Measurements from ENCODE around the gene WNT4. TPM values are rescaled to one million over a fixed set of nuclear protein-coding genes. Genes with fewer than 3 reads are reported as not detected.

The WNT4 gene
- total and polyA plus RNA-seq, 9 of the 15 experiments (the other 6 are each of a cell fraction or from before 2014, with no cell fraction given) = 0.01 TPM; not detected in 8

DNA sequence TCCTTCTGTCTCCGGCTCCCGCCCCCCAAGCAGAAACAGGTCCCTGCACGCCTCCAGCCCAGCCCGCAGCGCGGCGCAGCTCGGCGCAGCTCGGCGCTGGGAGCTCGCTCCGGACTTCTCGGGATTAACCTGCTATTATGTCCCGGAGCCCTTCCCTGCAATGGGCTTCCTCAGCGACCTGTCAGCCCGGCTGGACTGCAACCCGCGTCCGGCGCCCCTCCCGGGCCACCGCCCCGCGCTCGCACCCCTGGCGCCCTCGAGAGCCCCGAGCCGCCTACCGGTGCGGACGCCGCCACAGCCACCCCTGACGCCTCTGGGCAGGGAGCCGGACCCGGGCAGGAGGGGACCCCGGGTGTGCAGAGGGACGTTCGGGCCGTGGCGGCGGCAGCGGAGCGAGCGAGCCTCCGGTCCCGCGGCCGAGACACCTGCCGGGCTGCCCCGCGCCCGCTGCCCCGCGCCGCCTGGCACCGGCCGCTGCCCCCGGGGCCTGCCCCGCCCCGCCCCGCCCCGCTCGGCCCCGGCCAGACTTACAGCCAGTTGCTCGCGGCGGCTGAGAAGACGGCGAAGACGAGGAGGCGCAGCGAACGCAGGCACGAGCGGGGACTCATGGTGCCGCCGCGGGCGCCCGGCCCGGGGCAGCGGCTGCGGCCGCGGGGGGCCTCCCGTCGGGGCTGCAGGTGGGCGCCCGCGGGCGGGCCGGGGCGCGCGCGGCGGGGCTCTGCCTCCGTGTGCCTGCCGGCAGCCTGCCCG lies 407 bp downstream of the WNT4 start:
- in situ Hi-C loops (cut with MboI) (no loop called here), intact Hi-C loops (cut with micrococcal nuclease) (no loop called here)
- Histone ChIP-seq H3K9ac (ENCODE audit: insufficient read depth in 1 of 2, low read depth in 2 of 2, low read length in 2 of 2) (0 out of 4 replicates have a peak overlapping the region, but pooled peaks of 1 of the 2 experiments have one; percentile 27), H4K20me1 (replicated peaks; ENCODE audit: control insufficient read depth, insufficient read depth, low read length) (peaks cover 36% of the 10 kb centered on the region), H3K79me2 (ENCODE audit: control insufficient read depth, insufficient read depth, low read length) (no peaks in the 10 kb centered on the region), H3K4me1 (replicated peaks in 1 of 2; ENCODE audit: control insufficient read depth in 2 of 2, insufficient read depth in 2 of 2, low read length in 2 of 2) (peaks cover 0 to 23% of the 10 kb centered on the region in 2 experiments; a peak in 2 of 5 replicates), H3K27ac (ENCODE audit: extremely low read depth, low read depth, low read length) (no peak overlapping the region), H3K4me2 (ENCODE audit: insufficient read depth, low read length) (no peak overlapping the region), H3K4me3 (no peak overlapping the region), H3K9me3 (replicated peaks; ENCODE audit: control insufficient read depth, insufficient read depth, low read depth, low read length) (no peaks in the 10 kb centered on the region), H3K27me3 (ENCODE audit: control insufficient read depth in 2 of 2, insufficient read depth in 2 of 2, low read length in 2 of 2) (peaks cover 73 to 78% of the 10 kb centered on the region in 2 experiments), H3K36me3 (ENCODE audit: control insufficient read depth, insufficient read depth, low read length) (no peaks in the 10 kb centered on the region), H3K9me1 (ENCODE audit: control insufficient read depth, insufficient read depth, low read length) (no peaks in the 10 kb centered on the region), H2AFZ (ENCODE audit: low read depth, low read length) (no peak overlapping the region)
- DNase-seq (ENCODE audit: extremely low read depth in 1 of 4, low spot score in 3 of 4) = peak; percentile 36 to 54 (median 44)
- 2% methylated on average over 46 of the region's 102 CpGs for whole genome bisulfite sequencing (ENCODE audit: insufficient coverage, low coverage, missing lambda C conversion rate)
- BruUV-seq (replicated peaks) = no TSS peak
- no peak for FAIRE-seq
- TF ChIP-seq, protein P1, sequence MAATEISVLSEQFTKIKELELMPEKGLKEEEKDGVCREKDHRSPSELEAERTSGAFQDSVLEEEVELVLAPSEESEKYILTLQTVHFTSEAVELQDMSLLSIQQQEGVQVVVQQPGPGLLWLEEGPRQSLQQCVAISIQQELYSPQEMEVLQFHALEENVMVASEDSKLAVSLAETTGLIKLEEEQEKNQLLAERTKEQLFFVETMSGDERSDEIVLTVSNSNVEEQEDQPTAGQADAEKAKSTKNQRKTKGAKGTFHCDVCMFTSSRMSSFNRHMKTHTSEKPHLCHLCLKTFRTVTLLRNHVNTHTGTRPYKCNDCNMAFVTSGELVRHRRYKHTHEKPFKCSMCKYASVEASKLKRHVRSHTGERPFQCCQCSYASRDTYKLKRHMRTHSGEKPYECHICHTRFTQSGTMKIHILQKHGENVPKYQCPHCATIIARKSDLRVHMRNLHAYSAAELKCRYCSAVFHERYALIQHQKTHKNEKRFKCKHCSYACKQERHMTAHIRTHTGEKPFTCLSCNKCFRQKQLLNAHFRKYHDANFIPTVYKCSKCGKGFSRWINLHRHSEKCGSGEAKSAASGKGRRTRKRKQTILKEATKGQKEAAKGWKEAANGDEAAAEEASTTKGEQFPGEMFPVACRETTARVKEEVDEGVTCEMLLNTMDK (IDR thresholded peaks at IDR 0.05; ENCODE audit: borderline replicate concordance, insufficient read depth, low read depth, low read length, poor library complexity, severe bottlenecking) = peak; percentile 13
- TF ChIP-seq C11orf30 (IDR thresholded peaks at IDR 0.05; ENCODE audit: low read depth) (no peak), ZBED1 (IDR thresholded peaks at IDR 0.05) (no peak), FOSL1 (tag; conservative IDR thresholded peaks at IDR 0.05) (no peak), NUFIP1 (IDR thresholded peaks at IDR 0.05; ENCODE audit: partially characterized antibody) (no peak), NEUROD1 (IDR thresholded peaks at IDR 0.05; ENCODE audit: borderline replicate concordance, low read depth, low read length, partially characterized antibody) (no peak), ZNF431 (CRISPR knock-in tag; IDR thresholded peaks at IDR 0.05) (no peak), CHD2 (IDR thresholded peaks at IDR 0.05; ENCODE audit: low read depth, low read length) (no peak), NRF1 (conservative IDR thresholded peaks at IDR 0.05 in 1 of 2, IDR thresholded peaks at IDR 0.05 in 1 of 2) (peak in 1 of 2 experiments; percentile 24; a peak in 2 of 4 replicates)
- TF ChIP-seq, protein P2, sequence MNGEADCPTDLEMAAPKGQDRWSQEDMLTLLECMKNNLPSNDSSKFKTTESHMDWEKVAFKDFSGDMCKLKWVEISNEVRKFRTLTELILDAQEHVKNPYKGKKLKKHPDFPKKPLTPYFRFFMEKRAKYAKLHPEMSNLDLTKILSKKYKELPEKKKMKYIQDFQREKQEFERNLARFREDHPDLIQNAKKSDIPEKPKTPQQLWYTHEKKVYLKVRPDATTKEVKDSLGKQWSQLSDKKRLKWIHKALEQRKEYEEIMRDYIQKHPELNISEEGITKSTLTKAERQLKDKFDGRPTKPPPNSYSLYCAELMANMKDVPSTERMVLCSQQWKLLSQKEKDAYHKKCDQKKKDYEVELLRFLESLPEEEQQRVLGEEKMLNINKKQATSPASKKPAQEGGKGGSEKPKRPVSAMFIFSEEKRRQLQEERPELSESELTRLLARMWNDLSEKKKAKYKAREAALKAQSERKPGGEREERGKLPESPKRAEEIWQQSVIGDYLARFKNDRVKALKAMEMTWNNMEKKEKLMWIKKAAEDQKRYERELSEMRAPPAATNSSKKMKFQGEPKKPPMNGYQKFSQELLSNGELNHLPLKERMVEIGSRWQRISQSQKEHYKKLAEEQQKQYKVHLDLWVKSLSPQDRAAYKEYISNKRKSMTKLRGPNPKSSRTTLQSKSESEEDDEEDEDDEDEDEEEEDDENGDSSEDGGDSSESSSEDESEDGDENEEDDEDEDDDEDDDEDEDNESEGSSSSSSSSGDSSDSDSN (IDR thresholded peaks at IDR 0.05; ENCODE audit: borderline replicate concordance in 1 of 2, low read depth in 2 of 2, low read length in 2 of 2) = peak; percentile 15 to 22; a peak in 1 of 4 replicates
- ChIA-PET POLR2A (interaction anchor here (0.7 kb wide), 1 partner anchor 11 kb away, joined by 3 read pairs; no protein-coding TSS in a partner anchor), CTCF (ENCODE audit: low intra/inter-chr PET ratio) (no interaction called here)
- ATAC-seq = peak; percentile 52
